GM18499 (cell line): ENCODE measurements around the gene GPR15LG.
"Not testable (repeated sequence)": the region's sequence is repeated elsewhere in the genome, so short reads cannot be mapped to it uniquely, and the experiment has no call there.

Experiments
- ATAC-seq: cut with Tn5 transposase; IDR thresholded peaks from one replicate; pipeline ENCODE4 v1.9.1; 2021; ENCODE audit warnings: moderate number of reproducible peaks; ENCODE audit not compliant: insufficient read depth, unreplicated experiment

The GPR15LG gene

GRCh38 chr10:84163996-84164395, 9.6 kb upstream of the GPR15LG start:
- ATAC-seq = no peak

- ATAC-seq = no peak
Observed at GRCh38 chr10:84164442-84164841, 9.2 kb upstream of the GPR15LG start.

GRCh38 chr10:84166620-84167288, 6.8 kb upstream of the GPR15LG start:
- ATAC-seq = no peak

GRCh38 chr10:84167289-84167653, 6.3 kb upstream of the GPR15LG start:
- not testable (repeated sequence) for ATAC-seq

DNA sequence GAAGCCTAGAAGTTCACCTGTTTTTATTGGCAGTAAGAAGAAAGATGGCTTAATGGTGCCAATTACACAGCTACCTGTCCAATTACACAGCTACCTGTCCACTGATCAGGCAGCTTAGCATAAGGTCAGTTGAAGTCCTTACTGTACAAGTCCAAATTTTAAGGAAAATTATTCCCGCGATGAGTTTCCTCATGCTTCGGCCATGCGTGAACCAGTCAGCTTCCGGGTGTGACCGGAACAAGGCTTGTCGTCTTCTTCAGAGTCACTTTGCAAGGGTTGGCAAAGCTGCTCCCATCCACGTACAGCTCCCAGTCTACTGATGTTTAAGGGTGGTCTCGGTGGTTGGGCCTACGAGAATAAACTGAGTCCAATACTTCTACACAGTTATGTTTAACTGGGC, 5.2 kb upstream of the GPR15LG start:
- not testable (repeated sequence) for ATAC-seq

DNA sequence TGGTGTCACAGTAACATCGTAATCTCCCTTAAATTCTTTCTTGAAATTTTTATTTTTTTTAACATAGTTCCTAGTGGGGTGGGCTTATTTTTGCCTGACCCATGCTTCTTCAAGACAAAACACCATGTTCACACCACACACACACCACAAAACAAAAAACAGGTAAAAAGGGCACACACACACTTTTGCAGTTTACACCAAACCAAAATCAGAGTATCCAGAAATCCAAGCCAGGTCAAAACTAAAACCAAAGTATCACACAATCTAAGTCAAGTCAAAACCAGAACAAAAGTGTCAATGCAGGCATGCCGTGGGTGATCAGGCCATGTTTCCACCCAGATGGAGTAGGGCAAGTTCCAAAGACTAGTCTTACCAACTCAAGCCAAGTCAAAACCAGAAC, 2.4 kb upstream of the GPR15LG start:
- not testable (repeated sequence) for ATAC-seq

- peak; percentile 24 for ATAC-seq
Observed at GRCh38 chr10:84171700-84172466, 1.7 kb upstream of the GPR15LG start.

GRCh38 chr10:84172467-84173356, 889 bp upstream of the GPR15LG start:
- peak; percentile 35 for ATAC-seq

- ATAC-seq = no peak
Observed at GRCh38 chr10:84175436-84175835, 1.8 kb downstream of the GPR15LG start.

DNA sequence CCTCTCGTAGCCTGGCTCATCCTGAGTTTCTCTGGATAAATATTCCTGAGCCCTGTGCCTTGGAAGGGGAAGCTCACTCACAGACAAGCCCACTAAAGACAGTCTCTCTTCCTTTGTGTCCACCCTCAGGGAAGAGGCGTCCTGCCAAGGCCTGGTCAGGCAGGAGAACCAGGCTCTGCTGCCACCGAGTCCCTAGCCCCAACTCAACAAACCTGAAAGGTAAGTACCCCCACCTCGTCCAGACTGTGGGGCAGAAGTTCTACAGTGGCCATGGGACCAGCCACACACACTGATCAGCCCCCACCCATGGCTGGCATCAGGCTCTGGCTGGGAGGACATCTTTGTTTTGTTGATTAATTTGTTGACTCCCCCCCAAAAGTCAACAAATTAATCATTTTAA, 2.8 kb downstream of the GPR15LG start:
- ATAC-seq = no peak

- ATAC-seq = no peak
Observed at GRCh38 chr10:84176836-84177474, 3.4 kb downstream of the GPR15LG start.

GRCh38 chr10:84177541-84178141, 4.0 kb downstream of the GPR15LG start:
- no peak for ATAC-seq

DNA sequence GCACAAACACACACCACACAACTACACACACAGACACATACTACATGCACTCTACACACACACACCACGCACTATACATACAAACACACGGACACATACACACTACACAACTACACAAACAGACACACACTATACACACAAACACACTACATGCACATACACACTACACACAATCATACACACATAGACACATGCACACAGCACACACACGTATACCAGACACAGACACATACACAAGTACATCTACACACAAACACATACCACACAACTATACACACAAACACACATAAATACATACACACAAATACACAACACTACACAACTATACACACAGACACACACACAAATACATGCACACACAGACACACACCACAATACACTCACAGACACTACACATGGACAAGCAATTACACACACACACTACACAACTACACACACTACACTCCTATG, 4.6 kb downstream of the GPR15LG start:
- no peak for ATAC-seq

- ATAC-seq = peak; percentile 96
Observed at GRCh38 chr10:84179059-84179710, 5.6 kb downstream of the GPR15LG start.

- ATAC-seq = not testable (repeated sequence)
Observed at GRCh38 chr10:84180386-84180785, 6.8 kb downstream of the GPR15LG start.

GRCh38 chr10:84181631-84182030, 8.0 kb downstream of the GPR15LG start:
- ATAC-seq = no peak

GRCh38 chr10:84184517-84184916, 10.9 kb downstream of the GPR15LG start:
- no peak for ATAC-seq

DNA sequence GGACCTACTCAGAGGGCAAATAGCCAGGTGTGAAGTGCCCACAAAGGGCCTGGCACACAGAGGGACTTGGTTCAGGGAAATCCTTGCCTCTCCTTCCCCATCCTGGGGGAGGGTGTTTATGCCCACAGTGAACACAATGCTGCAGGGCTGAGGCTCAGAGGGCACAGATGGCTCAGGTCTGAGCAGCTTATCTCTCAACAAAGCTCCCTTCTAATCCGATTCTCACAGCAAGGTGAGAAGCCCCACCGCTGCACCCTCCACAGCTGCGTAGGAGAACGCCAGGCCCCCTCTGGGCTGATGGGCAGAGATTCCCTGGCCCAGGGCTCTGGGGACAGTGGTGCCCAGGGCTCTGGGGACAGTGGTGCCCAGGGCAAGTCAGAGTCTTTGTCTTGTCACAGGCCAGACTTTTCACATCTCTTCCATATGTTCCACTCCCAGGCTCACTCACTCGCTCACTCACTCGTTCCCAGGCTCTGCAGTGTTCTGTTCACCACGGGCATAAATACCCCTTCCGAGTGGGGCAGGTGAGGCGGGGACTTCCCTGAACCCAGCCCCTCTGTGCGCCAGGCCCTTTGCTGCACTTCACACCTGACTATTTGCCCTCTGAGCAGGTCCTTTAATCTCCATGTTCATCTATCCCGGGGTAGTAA, 12.1 kb downstream of the GPR15LG start:
- no peak for ATAC-seq

DNA sequence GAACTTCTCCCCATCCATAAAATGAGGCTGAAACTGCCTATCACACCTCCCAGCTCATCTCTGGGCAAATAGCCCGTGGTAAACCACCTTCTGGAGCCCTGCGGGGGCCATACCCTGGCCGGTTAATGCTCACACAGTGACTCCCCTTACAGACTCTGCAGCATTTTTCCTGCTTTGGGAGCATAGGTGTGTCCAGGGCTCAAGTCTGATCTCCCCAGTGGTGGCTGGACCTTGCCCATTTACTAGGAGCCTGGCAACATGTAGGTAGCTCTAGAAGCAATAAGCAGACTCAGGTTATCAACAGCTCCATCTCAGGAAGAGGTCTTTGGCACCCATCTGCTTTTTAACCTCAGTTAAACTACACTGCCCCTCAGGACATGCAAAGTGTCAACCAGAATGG, 15.2 kb downstream of the GPR15LG start:
- ATAC-seq = no peak
